Glutamatergic neuron (in vitro differentiated cells): ENCODE results near the gene ZNF320. TPM values are rescaled to one million over a fixed set of nuclear protein-coding genes. Genes with fewer than 3 reads are reported as not detected.
"Not testable (repeated sequence)": the region's sequence is repeated elsewhere in the genome, so short reads cannot be mapped to it uniquely, and the experiment has no call there.

Source experiments
- DNase-seq: peaks from one replicate; pipeline ENCODE4 v3.0.0; 2022
- H3K27ac Mint-ChIP-seq: one replicate; pipeline ENCODE4 v1.8.0; 2020; ENCODE audit warnings: mild to moderate bottlenecking, mixed read lengths, inconsistent platforms; ENCODE audit not compliant: unreplicated experiment
- H3K27me3 Mint-ChIP-seq: one replicate; pipeline ENCODE4 v1.8.0; 2020; ENCODE audit warnings: mild to moderate bottlenecking, moderate library complexity, mixed read lengths, inconsistent platforms; ENCODE audit not compliant: unreplicated experiment
- H3K36me3 Mint-ChIP-seq: one replicate; pipeline ENCODE4 v1.8.0; 2020; ENCODE audit warnings: mild to moderate bottlenecking, mixed read lengths, inconsistent platforms; ENCODE audit not compliant: unreplicated experiment
- H3K4me1 Mint-ChIP-seq: one replicate; pipeline ENCODE4 v1.8.0; 2020; ENCODE audit warnings: mild to moderate bottlenecking, low read depth, mixed read lengths, inconsistent platforms; ENCODE audit not compliant: unreplicated experiment
- H3K4me3 Mint-ChIP-seq: one replicate; pipeline ENCODE4 v1.8.0; 2020; ENCODE audit warnings: mild to moderate bottlenecking, mixed read lengths, inconsistent platforms; ENCODE audit not compliant: unreplicated experiment
- H3K9me3 Mint-ChIP-seq: one replicate; pipeline ENCODE4 v1.8.0; 2020; ENCODE audit warnings: mild to moderate bottlenecking, moderate library complexity, mixed read lengths, inconsistent platforms; ENCODE audit not compliant: unreplicated experiment
- total RNA-seq: library from RNA; stranded (reverse); fragmentation: NEBNext Ultra II Directional; extraction: Animal tissue kit (Norgen Biotek cat#: 25700); gene quantifications from one replicate; pipeline ENCODE4 v1.2.1, GENCODE V29; 2021; ENCODE audit not compliant: unreplicated experiment
- TF ChIP-seq, protein P1 (sequence below): fragments of 200-600 bp; sonication (generic); IDR thresholded peaks from one replicate; pipeline ENCODE4 v1.5.0; 2021; ENCODE audit not compliant: partially characterized antibody, unreplicated experiment

ZNF320 gene
- total RNA-seq, 1 donor from 2014 or later: 57.6 TPM

DNA sequence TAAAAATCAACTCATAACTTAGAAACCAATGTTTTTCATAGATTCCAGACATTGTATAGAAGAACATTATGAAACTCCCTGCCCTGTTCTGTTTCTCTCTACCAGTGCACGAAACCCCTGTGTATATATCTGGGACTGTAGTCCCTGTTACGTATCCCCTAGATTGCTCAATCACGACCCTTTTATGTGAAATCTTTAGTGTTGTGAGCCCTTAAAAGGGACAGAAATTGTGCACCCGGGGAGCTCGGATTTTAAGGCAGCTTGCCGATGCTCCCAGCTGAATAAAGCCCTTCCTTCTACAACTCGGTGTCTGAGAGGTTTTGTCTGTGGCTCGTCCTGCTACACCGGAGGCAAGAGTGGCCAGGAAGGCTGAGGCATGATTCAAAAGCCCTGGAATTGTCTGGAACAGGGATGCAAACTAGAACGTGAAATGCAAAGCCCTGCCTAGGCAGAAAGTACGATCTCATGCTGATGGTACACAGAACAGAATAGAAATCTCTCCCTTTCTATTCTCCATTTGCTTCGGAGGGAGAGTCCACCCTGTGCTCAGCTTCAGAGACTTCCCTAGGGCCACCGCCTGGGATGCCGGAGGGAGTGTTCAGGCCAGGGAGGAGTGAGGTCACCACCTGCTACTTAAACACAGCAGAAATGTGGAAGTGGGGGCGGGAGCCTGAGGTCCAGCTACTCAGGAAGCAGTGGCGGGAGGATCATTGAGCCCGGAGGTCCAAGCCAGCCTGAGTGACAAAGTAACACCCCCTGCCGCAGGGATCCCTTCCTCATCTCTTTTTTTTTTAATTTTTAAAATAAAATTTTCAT is 26.6 kb upstream of the ZNF320 start:
- peaks cover 7% of the 10 kb centered on the region for H3K4me1 Mint-ChIP-seq
- H3K27ac Mint-ChIP-seq: peak overlapping the region; percentile 29
- peak overlapping the region; percentile 92 for H3K4me3 Mint-ChIP-seq
- peaks cover 3% of the 10 kb centered on the region for H3K27me3 Mint-ChIP-seq
- TF ChIP-seq, protein P1, sequence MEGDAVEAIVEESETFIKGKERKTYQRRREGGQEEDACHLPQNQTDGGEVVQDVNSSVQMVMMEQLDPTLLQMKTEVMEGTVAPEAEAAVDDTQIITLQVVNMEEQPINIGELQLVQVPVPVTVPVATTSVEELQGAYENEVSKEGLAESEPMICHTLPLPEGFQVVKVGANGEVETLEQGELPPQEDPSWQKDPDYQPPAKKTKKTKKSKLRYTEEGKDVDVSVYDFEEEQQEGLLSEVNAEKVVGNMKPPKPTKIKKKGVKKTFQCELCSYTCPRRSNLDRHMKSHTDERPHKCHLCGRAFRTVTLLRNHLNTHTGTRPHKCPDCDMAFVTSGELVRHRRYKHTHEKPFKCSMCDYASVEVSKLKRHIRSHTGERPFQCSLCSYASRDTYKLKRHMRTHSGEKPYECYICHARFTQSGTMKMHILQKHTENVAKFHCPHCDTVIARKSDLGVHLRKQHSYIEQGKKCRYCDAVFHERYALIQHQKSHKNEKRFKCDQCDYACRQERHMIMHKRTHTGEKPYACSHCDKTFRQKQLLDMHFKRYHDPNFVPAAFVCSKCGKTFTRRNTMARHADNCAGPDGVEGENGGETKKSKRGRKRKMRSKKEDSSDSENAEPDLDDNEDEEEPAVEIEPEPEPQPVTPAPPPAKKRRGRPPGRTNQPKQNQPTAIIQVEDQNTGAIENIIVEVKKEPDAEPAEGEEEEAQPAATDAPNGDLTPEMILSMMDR: no peak
- no peaks in the 10 kb centered on the region for H3K9me3 Mint-ChIP-seq
- peak; percentile 38 for DNase-seq
- peaks cover 5% of the 10 kb centered on the region for H3K36me3 Mint-ChIP-seq

GRCh38 chr19:52922841-52923777 is 25.7 kb upstream of the ZNF320 start, which contains the start of gene ZNF888:
ZNF888 (minus strand) TSS chr19:52923428; CDS start chr19:52917873, 5,555 bp downstream.
- H3K27ac Mint-ChIP-seq: peak within 1 kb of the TSS; percentile 59
- TF ChIP-seq, protein P1: no peak
- peaks cover 3% of the 10 kb centered on the region for H3K27me3 Mint-ChIP-seq
- no peaks in the 10 kb centered on the region for H3K9me3 Mint-ChIP-seq
- peak; percentile 89 for DNase-seq
- H3K4me3 Mint-ChIP-seq: peak within 1 kb of the TSS; percentile 92
- H3K36me3 Mint-ChIP-seq: peaks cover 5% of the 10 kb centered on the region
- peaks cover 7% of the 10 kb centered on the region for H3K4me1 Mint-ChIP-seq

- no peak overlapping the region for H3K4me3 Mint-ChIP-seq
- DNase-seq: no peak
- TF ChIP-seq, protein P1: no peak
- no peaks in the 10 kb centered on the region for H3K27me3 Mint-ChIP-seq
- no peaks in the 10 kb centered on the region for H3K36me3 Mint-ChIP-seq
- peaks cover 4% of the 10 kb centered on the region for H3K4me1 Mint-ChIP-seq
- H3K27ac Mint-ChIP-seq: no peak overlapping the region
- H3K9me3 Mint-ChIP-seq: no peaks in the 10 kb centered on the region
These were observed 20.1 kb upstream of the ZNF320 start for GRCh38 chr19:52917531-52917930.

- Mint-ChIP-seq H3K4me3 (no peak overlapping the region), H3K27ac (no peak overlapping the region), H3K4me1 (no peaks in the 10 kb centered on the region), H3K9me3 (no peaks in the 10 kb centered on the region), H3K36me3 (peaks cover 24% of the 10 kb centered on the region), H3K27me3 (no peaks in the 10 kb centered on the region)
- DNase-seq: no peak
- TF ChIP-seq, protein P1: no peak
These were observed 13.2 kb upstream of the ZNF320 start for GRCh38 chr19:52910648-52911047.

GRCh38 chr19:52904052-52904780 is 6.8 kb upstream of the ZNF320 start:
- H3K36me3 Mint-ChIP-seq: peaks cover 24% of the 10 kb centered on the region
- H3K27me3 Mint-ChIP-seq, H3K27ac Mint-ChIP-seq, DNase-seq, H3K9me3 Mint-ChIP-seq, H3K4me3 Mint-ChIP-seq, H3K4me1 Mint-ChIP-seq: not testable (repeated sequence)
